Panc1 (cell line): ENCODE measurements around the gene FIZ1. TPM values are rescaled to one million over a fixed set of nuclear protein-coding genes. Genes with fewer than 3 reads are reported as not detected.

Experiments used
- ATAC-seq: fragments of 200-7000 bp; cut with Tn5 transposase; 2 replicates; pipeline ENCODE4 v1.9.1; 2020; ENCODE audit warnings: mild to moderate bottlenecking, moderate library complexity
- BruUV-seq: library from RNA; stranded (reverse); fragments of 400-500 nt; replicated peaks from 2 replicates; lab custom pipeline; 2021; lab: Mats Ljungman, UMichigan
- CTCF ChIA-PET: fragments of 300-600 bp; sonication (Branson Sonifier 250); formaldehyde crosslinking; loops from one replicate; lab custom pipeline; 2022; ENCODE audit warnings: antibody characterized with exemption; lab: Charles Lee
- POLR2A ChIA-PET: fragments of 300-600 bp; sonication (Branson Sonifier 250); formaldehyde crosslinking; loops from one replicate; lab custom pipeline; 2022; ENCODE audit warnings: antibody characterized with exemption; lab: Charles Lee
- DNase-seq: peaks from one replicate; pipeline ENCODE4 v3.0.0-alpha.2; 2010; ENCODE audit warnings: low read depth, low spot score
- H3K27ac ChIP-seq: 2 replicates; pipeline ENCODE4 v1.5.1; 2011; ENCODE audit warnings: mild to moderate bottlenecking, low read length, inconsistent platforms
- H3K27me3 ChIP-seq: fragments of 200-500 bp; sonication (Bioruptor generic); 2 replicates; pipeline ENCODE4 v1.6.0; 2014; ENCODE audit warnings: low read length, inconsistent platforms; ENCODE audit not compliant: control insufficient read depth, insufficient read depth
- H3K36me3 ChIP-seq: fragments of 200-500 bp; sonication (Bioruptor generic); 2 replicates; pipeline ENCODE4 v1.5.1; 2014; ENCODE audit warnings: inconsistent platforms, mild to moderate bottlenecking, low read length, moderate library complexity; ENCODE audit not compliant: control insufficient read depth, insufficient read depth
- H3K4me1 ChIP-seq: 2 replicates; pipeline ENCODE4 v1.5.1; 2011; ENCODE audit warnings: inconsistent platforms, mild to moderate bottlenecking, low read length, moderate library complexity; ENCODE audit not compliant: control insufficient read depth, insufficient read depth
- H3K4me3 ChIP-seq, 2 experiments: 2 replicates each; pipeline ENCODE4 v1.5.1; 2011 to 2012; ENCODE audit warnings: low read depth in 2 of 2, low read length in 2 of 2, mild to moderate bottlenecking in 2 of 2, inconsistent platforms in 1 of 2, moderate library complexity in 1 of 2
- H3K9me3 ChIP-seq: fragments of 200-500 bp; sonication (Bioruptor generic); 2 replicates; pipeline ENCODE4 v1.5.1; 2014; ENCODE audit warnings: low read depth, mild to moderate bottlenecking, inconsistent platforms, low read length, moderate library complexity; ENCODE audit not compliant: control insufficient read depth, insufficient read depth
- CTCF ChIP-seq: fragments of 450-650 bp; IDR thresholded peaks from 2 replicates; pipeline ENCODE4 v1.5.1; 2017; ENCODE audit warnings: mild to moderate bottlenecking
- POLR2AphosphoS5 ChIP-seq: IDR thresholded peaks from 2 replicates; pipeline ENCODE4 v1.6.1; 2012; ENCODE audit warnings: mild to moderate bottlenecking, low read depth, low read length, moderate library complexity
- SIN3A ChIP-seq: IDR thresholded peaks from 2 replicates; pipeline ENCODE4 v1.6.1; 2012; ENCODE audit warnings: low read depth, mild to moderate bottlenecking, low read length, moderate library complexity, borderline replicate concordance; ENCODE audit not compliant: insufficient read depth
- TCF7L2 ChIP-seq: IDR thresholded peaks from 2 replicates; pipeline ENCODE4 v1.6.1; 2011; ENCODE audit warnings: mild to moderate bottlenecking, low read depth, low read length, inconsistent platforms
- in situ Hi-C: cut with HindIII; loops from 2 replicates; pipeline ENCODE4 v1.10.0; 2016; ENCODE audit warnings: low sequenced_read_pairs, low pct_unique_long_range_greater_than_20kb
- intact Hi-C: fragments of 100-400 bp; cut with micrococcal nuclease; formaldehyde crosslinking; loops from one replicate; pipeline ENCODE4 v1.10.0; 2022; ENCODE audit not compliant: unreplicated experiment
- total RNA-seq: library from RNA; stranded (reverse); gene quantifications from one replicate; pipeline ENCODE4 v1.2.1, GENCODE V29; 2021; ENCODE audit not compliant: unreplicated experiment
- TF ChIP-seq, protein P1 (sequence below), 2 experiments: IDR thresholded peaks; 2 replicates each; pipeline ENCODE4 v1.6.1; 2011 to 2012; ENCODE audit warnings: low read depth in 2 of 2, control low read depth in 1 of 2, low read length in 1 of 2, mild to moderate bottlenecking in 1 of 2, moderate library complexity in 1 of 2; ENCODE audit not compliant: insufficient read depth in 1 of 2

Gene FIZ1
- total RNA-seq, 1 experiment from 2014 or later = 28.5 TPM

- no peaks in the 10 kb centered on the region for H3K9me3 ChIP-seq
- H3K4me3 ChIP-seq = no peak overlapping the region
- ChIA-PET CTCF (interaction anchor here (0.6 kb wide), 1 partner anchor 12 kb away, joined by 3 read pairs; the partner anchor contains the start of gene ZNF865), POLR2A (no interaction called here)
- BruUV-seq = no TSS peak
- intact Hi-C loops = no loop called here
- TF ChIP-seq POLR2AphosphoS5 = no peak
- TF ChIP-seq, protein P1, sequence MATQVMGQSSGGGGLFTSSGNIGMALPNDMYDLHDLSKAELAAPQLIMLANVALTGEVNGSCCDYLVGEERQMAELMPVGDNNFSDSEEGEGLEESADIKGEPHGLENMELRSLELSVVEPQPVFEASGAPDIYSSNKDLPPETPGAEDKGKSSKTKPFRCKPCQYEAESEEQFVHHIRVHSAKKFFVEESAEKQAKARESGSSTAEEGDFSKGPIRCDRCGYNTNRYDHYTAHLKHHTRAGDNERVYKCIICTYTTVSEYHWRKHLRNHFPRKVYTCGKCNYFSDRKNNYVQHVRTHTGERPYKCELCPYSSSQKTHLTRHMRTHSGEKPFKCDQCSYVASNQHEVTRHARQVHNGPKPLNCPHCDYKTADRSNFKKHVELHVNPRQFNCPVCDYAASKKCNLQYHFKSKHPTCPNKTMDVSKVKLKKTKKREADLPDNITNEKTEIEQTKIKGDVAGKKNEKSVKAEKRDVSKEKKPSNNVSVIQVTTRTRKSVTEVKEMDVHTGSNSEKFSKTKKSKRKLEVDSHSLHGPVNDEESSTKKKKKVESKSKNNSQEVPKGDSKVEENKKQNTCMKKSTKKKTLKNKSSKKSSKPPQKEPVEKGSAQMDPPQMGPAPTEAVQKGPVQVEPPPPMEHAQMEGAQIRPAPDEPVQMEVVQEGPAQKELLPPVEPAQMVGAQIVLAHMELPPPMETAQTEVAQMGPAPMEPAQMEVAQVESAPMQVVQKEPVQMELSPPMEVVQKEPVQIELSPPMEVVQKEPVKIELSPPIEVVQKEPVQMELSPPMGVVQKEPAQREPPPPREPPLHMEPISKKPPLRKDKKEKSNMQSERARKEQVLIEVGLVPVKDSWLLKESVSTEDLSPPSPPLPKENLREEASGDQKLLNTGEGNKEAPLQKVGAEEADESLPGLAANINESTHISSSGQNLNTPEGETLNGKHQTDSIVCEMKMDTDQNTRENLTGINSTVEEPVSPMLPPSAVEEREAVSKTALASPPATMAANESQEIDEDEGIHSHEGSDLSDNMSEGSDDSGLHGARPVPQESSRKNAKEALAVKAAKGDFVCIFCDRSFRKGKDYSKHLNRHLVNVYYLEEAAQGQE (IDR thresholded peaks at IDR 0.05; ENCODE audit: insufficient read depth in 1 of 2, low read depth in 2 of 2, low read length in 1 of 2) = no peak
- no peak for TF ChIP-seq CTCF
- TF ChIP-seq SIN3A = no peak
- TF ChIP-seq TCF7L2 = no peak
- DNase-seq (no peak), ATAC-seq (no peak)
- H3K27ac ChIP-seq = no peak overlapping the region
- H3K36me3 ChIP-seq = no peaks in the 10 kb centered on the region
- in situ Hi-C loops = no loop called here
- no peaks in the 10 kb centered on the region for H3K4me1 ChIP-seq
- no peaks in the 10 kb centered on the region for H3K27me3 ChIP-seq
Observed at GRCh38 chr19:55617426-55617825, 18.1 kb upstream of the FIZ1 start.

GRCh38 chr19:55616395-55616875 is 17.1 kb upstream of the FIZ1 start:
- DNase-seq (no peak), ATAC-seq (no peak)
- BruUV-seq = no TSS peak
- Histone ChIP-seq H3K27ac (no peak overlapping the region), H3K9me3 (no peaks in the 10 kb centered on the region), H3K27me3 (no peaks in the 10 kb centered on the region), H3K36me3 (no peaks in the 10 kb centered on the region), H3K4me3 (no peak overlapping the region), H3K4me1 (no peaks in the 10 kb centered on the region)
- ChIA-PET CTCF (no interaction called here), POLR2A (no interaction called here)
- intact Hi-C loops = no loop called here
- TF ChIP-seq TCF7L2 (no peak), SIN3A (no peak), POLR2AphosphoS5 (no peak), CTCF (no peak)
- TF ChIP-seq, protein P1 (IDR thresholded peaks at IDR 0.05; ENCODE audit: insufficient read depth in 1 of 2, low read depth in 2 of 2, low read length in 1 of 2) = no peak
- in situ Hi-C loops = no loop called here
